ENCODE data around the gene NCR3LG1.
A peak's percentile ranks its signal among the peaks of the same experiment; 100 is the strongest.

NCR3LG1 gene

GRCh38 chr11:17392872-17393271 is 41.3 kb downstream of the NCR3LG1 start:
- no peak for DNase-seq (ENCODE audit: low spot score)

- no peak for DNase-seq (ENCODE audit: low spot score)
Observed at GRCh38 chr11:17393472-17393871, 41.9 kb downstream of the NCR3LG1 start.

- no peak for DNase-seq (ENCODE audit: low spot score)
Observed at GRCh38 chr11:17394743-17395390, 43.3 kb downstream of the NCR3LG1 start.

- no peak for DNase-seq (ENCODE audit: low spot score)
Observed at GRCh38 chr11:17395554-17395961, 44.0 kb downstream of the NCR3LG1 start.

GRCh38 chr11:17395978-17396377 is 44.4 kb downstream of the NCR3LG1 start:
- no peak for DNase-seq (ENCODE audit: low spot score)

GRCh38 chr11:17396598-17397310 is 45.2 kb downstream of the NCR3LG1 start:
- DNase-seq (ENCODE audit: low spot score) = no peak

GRCh38 chr11:17397311-17398002 is 45.9 kb downstream of the NCR3LG1 start:
- DNase-seq (ENCODE audit: low spot score) = no peak

- no peak for DNase-seq (ENCODE audit: low spot score)
Observed at GRCh38 chr11:17399236-17399635, 47.6 kb downstream of the NCR3LG1 start.

- no peak for DNase-seq (ENCODE audit: low spot score)
Observed at GRCh38 chr11:17400048-17400775, 48.6 kb downstream of the NCR3LG1 start.

GRCh38 chr11:17401316-17401715 is 49.7 kb downstream of the NCR3LG1 start:
- DNase-seq (ENCODE audit: low spot score) = no peak

GRCh38 chr11:17401841-17402240 is 50.2 kb downstream of the NCR3LG1 start:
- DNase-seq (ENCODE audit: low spot score) = no peak

GRCh38 chr11:17402486-17402885 is 50.9 kb downstream of the NCR3LG1 start:
- DNase-seq (ENCODE audit: low spot score) = no peak

GRCh38 chr11:17403980-17404759 is 52.6 kb downstream of the NCR3LG1 start:
- no peak for DNase-seq (ENCODE audit: low spot score)

GRCh38 chr11:17405232-17406005 is 53.8 kb downstream of the NCR3LG1 start:
- DNase-seq (ENCODE audit: low spot score) = peak; percentile 42

- DNase-seq (ENCODE audit: low spot score) = no peak
Observed at GRCh38 chr11:17406082-17406817, 54.6 kb downstream of the NCR3LG1 start.

- no peak for DNase-seq (ENCODE audit: low spot score)
Observed at GRCh38 chr11:17406818-17407149, 55.2 kb downstream of the NCR3LG1 start.

- no peak for DNase-seq (ENCODE audit: low spot score)
Observed at GRCh38 chr11:17407575-17407974, 56.0 kb downstream of the NCR3LG1 start.

- DNase-seq (ENCODE audit: low spot score) = no peak
Observed at GRCh38 chr11:17408026-17408425, 56.4 kb downstream of the NCR3LG1 start.

GRCh38 chr11:17408641-17409040 is 57.0 kb downstream of the NCR3LG1 start:
- no peak for DNase-seq (ENCODE audit: low spot score)
